Measurements from ENCODE around the gene NEK9. TPM values are rescaled to one million over a fixed set of nuclear protein-coding genes. Genes with fewer than 3 reads are reported as not detected.

NEK9 gene
- total and polyA plus RNA-seq, 9 of the 15 experiments (the other 6 are each of a cell fraction or from before 2014, with no cell fraction given) = 2.8 to 39.6 (median 19.8) TPM

GRCh38 chr14:75127903-75128595, 1.2 kb upstream of the NEK9 start (continued):
- 0 out of 2 replicates have a peak, but pooled peaks have one; percentile 30 for TF ChIP-seq MGA (IDR thresholded peaks at IDR 0.05)
- TF ChIP-seq ESRRA (IDR thresholded peaks at IDR 0.05; ENCODE audit: borderline replicate concordance, low read depth) = peak; percentile 89
- TF ChIP-seq NCOR1 (IDR thresholded peaks at IDR 0.05) = no peak
- TF ChIP-seq PHF8 (IDR thresholded peaks at IDR 0.05; ENCODE audit: borderline replicate concordance, low read length) = no peak
